H1 (cell line): ENCODE data around the gene CHRNA1.

Source experiments
- CHD2 ChIP-seq: IDR thresholded peaks from 2 replicates; pipeline ENCODE4 v1.6.1; 2012; ENCODE audit warnings: low read length, improper control_type of control experiment
- SIX5 ChIP-seq: IDR thresholded peaks from 2 replicates; pipeline ENCODE4 v1.6.1; 2011; ENCODE audit warnings: mild to moderate bottlenecking, low read depth, low read length
- TF ChIP-seq, protein P1 (sequence below), 3 experiments: IDR thresholded peaks; 1 replicate in 2 of 3; 2 replicates in 1 of 3; pipeline versions ENCODE4 v1.5.1 to v1.6.1; 2011; ENCODE audit warnings: low read length in 3 of 3, mild to moderate bottlenecking in 3 of 3, inconsistent platforms in 2 of 3, low read depth in 1 of 3, moderate library complexity in 1 of 3; ENCODE audit not compliant: insufficient read depth in 1 of 3; ENCODE audit errors: control extremely low read depth in 1 of 3

DNA sequence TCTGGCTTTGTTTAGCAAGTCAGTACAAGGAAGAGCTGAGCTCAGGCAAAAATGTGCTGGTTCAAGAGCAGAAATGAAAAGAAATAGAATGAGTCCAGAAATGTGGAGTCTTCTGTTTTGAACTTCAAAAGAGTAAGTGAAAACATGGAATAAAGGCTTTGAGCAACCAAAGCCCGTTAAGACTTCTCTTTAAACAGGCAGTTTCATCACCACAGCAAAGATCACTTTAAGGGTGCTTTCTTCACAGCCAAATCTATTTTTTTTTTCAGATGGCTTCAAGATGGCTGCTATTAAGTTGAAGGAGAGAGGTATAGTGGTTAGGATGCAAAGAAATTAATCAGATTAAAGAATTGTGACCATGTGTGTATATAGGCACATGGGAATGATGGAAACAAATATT is 2.0 kb upstream of the CHRNA1 start:
- no peak for TF ChIP-seq SIX5
- TF ChIP-seq, protein P1, sequence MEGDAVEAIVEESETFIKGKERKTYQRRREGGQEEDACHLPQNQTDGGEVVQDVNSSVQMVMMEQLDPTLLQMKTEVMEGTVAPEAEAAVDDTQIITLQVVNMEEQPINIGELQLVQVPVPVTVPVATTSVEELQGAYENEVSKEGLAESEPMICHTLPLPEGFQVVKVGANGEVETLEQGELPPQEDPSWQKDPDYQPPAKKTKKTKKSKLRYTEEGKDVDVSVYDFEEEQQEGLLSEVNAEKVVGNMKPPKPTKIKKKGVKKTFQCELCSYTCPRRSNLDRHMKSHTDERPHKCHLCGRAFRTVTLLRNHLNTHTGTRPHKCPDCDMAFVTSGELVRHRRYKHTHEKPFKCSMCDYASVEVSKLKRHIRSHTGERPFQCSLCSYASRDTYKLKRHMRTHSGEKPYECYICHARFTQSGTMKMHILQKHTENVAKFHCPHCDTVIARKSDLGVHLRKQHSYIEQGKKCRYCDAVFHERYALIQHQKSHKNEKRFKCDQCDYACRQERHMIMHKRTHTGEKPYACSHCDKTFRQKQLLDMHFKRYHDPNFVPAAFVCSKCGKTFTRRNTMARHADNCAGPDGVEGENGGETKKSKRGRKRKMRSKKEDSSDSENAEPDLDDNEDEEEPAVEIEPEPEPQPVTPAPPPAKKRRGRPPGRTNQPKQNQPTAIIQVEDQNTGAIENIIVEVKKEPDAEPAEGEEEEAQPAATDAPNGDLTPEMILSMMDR (IDR thresholded peaks at IDR 0.05; ENCODE audit: control extremely low read depth in 1 of 3, insufficient read depth in 1 of 3, low read depth in 1 of 3, low read length in 3 of 3) = no peak
- TF ChIP-seq CHD2 = no peak
